Parathyroid adenoma (tissue), 2 donors: ENCODE data around the gene P4HA3.

Experiments
- H2AFZ ChIP-seq: fragments of 300-600 bp; sonication (generic); one replicate; pipeline ENCODE4 v1.7.0; 2017; ENCODE audit warnings: antibody characterized with exemption, mild to moderate bottlenecking
- H3K27ac ChIP-seq: fragments of 300-600 bp; sonication (generic); one replicate; pipeline ENCODE4 v1.7.0; 2017
- H3K27me3 ChIP-seq: fragments of 300-600 bp; sonication (generic); one replicate; pipeline ENCODE4 v1.7.0; 2017; ENCODE audit warnings: low read length; ENCODE audit not compliant: control insufficient read depth, insufficient read depth
- H3K36me3 ChIP-seq: fragments of 300-600 bp; sonication (generic); one replicate; pipeline ENCODE4 v1.7.0; 2017; ENCODE audit warnings: low read length; ENCODE audit not compliant: control insufficient read depth, insufficient read depth
- H3K4me1 ChIP-seq: fragments of 300-600 bp; sonication (generic); one replicate; pipeline ENCODE4 v1.7.0; 2017; ENCODE audit warnings: control low read depth
- H3K4me2 ChIP-seq: fragments of 300-600 bp; sonication (generic); one replicate; pipeline ENCODE4 v1.7.0; 2017; ENCODE audit warnings: low read length
- H3K4me3 ChIP-seq: fragments of 300-600 bp; sonication (generic); one replicate; pipeline ENCODE4 v1.7.0; 2017; ENCODE audit warnings: low read depth, low read length
- H3K79me2 ChIP-seq: fragments of 300-600 bp; sonication (generic); one replicate; pipeline ENCODE4 v1.7.0; 2017; ENCODE audit warnings: control low read depth
- H3K9ac ChIP-seq: fragments of 300-600 bp; sonication (generic); one replicate; pipeline ENCODE4 v1.7.0; 2017; ENCODE audit warnings: mild to moderate bottlenecking
- H3K9me3 ChIP-seq: fragments of 300-600 bp; sonication (generic); one replicate; pipeline ENCODE4 v1.7.0; 2017; ENCODE audit warnings: low read length; ENCODE audit not compliant: control insufficient read depth
- TF ChIP-seq, protein P1 (sequence below): fragments of 300-600 bp; sonication (generic); IDR thresholded peaks from one replicate; pipeline ENCODE4 v1.7.0; 2017; ENCODE audit warnings: antibody characterized with exemption, mild to moderate bottlenecking
- donor health status: primary hyperparathyroidism.

P4HA3 gene

DNA sequence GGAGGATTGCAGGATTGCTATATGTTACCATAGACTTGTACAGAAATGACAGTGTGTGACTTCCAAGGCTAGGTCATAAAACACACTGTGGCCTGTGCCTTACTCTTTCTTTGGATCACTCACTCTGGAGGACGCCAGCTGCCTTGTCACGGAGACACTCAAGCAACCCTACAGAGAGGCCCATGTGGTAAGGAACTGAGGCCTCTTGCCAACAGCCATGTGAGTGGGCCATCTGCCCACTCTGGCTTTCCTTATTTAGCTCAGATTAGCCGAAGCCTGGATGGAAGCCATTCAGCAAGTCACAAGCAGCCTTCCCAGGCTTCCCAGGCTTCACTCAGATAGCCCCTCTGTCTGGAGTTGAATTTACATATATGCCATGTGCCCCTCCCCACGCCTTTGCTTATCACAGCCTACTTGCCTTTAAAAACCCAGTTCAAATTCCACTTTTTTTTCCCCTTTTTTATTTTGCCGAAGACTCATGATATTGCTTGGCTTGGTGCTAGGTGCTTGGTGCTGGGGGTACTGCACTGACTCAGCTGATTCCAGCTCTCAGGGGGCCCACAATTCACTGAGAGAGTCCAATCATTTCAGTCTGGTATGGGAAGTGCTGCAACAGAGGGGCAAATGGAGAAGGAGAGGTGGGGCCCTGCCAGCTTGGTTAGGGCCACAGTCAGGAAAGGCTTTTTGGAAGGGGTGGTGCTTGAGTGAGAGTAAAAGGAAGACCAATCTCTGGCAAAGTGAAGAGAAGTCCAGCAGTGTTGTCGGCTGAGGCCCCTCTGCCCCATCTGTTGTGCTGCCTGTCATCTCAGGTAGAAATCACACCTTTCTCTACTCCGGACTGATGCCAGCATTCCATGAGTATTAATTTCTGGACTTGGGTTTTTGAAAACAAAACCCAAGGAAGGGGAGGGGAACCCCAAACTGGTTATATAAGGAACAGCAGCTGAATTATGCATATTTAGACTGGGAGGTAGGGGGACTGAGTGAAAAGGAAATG is 14.5 kb upstream of the P4HA3 start:
- no peak overlapping the region for H2AFZ ChIP-seq
- H3K27me3 ChIP-seq: no peaks in the 10 kb centered on the region
- H3K27ac ChIP-seq: no peak overlapping the region
- TF ChIP-seq, protein P1, sequence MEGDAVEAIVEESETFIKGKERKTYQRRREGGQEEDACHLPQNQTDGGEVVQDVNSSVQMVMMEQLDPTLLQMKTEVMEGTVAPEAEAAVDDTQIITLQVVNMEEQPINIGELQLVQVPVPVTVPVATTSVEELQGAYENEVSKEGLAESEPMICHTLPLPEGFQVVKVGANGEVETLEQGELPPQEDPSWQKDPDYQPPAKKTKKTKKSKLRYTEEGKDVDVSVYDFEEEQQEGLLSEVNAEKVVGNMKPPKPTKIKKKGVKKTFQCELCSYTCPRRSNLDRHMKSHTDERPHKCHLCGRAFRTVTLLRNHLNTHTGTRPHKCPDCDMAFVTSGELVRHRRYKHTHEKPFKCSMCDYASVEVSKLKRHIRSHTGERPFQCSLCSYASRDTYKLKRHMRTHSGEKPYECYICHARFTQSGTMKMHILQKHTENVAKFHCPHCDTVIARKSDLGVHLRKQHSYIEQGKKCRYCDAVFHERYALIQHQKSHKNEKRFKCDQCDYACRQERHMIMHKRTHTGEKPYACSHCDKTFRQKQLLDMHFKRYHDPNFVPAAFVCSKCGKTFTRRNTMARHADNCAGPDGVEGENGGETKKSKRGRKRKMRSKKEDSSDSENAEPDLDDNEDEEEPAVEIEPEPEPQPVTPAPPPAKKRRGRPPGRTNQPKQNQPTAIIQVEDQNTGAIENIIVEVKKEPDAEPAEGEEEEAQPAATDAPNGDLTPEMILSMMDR: no peak
- H3K36me3 ChIP-seq: no peaks in the 10 kb centered on the region
- H3K4me3 ChIP-seq: no peak overlapping the region
- H3K4me2 ChIP-seq: no peak overlapping the region
- H3K79me2 ChIP-seq: no peaks in the 10 kb centered on the region
- no peak overlapping the region for H3K9ac ChIP-seq
- H3K4me1 ChIP-seq: no peaks in the 10 kb centered on the region
- H3K9me3 ChIP-seq: no peaks in the 10 kb centered on the region

DNA sequence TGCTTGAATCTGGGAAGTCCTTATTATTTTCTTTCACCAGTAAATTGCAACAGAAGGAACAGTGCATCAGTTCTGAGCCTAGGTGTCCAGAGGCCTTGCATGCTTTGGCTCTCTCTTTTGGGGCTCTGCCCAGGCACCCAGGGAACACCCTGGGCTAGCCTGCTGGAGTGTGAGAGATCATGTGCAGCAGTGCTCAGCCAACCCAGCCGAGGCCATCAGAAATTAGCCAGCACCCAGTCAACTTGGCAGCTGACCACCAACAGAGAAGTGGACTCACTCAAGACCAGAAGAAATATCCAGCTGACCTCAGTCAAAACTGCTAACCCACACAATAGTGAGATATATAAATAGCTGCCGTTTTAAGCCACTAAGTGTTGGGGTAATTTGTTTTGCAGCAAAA is 11.2 kb upstream of the P4HA3 start:
- H3K4me2 ChIP-seq: no peak overlapping the region
- no peak overlapping the region for H3K9ac ChIP-seq
- no peaks in the 10 kb centered on the region for H3K4me1 ChIP-seq
- no peak overlapping the region for H2AFZ ChIP-seq
- H3K27me3 ChIP-seq: no peaks in the 10 kb centered on the region
- no peaks in the 10 kb centered on the region for H3K79me2 ChIP-seq
- no peak overlapping the region for H3K27ac ChIP-seq
- TF ChIP-seq, protein P1: no peak
- H3K36me3 ChIP-seq: no peaks in the 10 kb centered on the region
- no peaks in the 10 kb centered on the region for H3K9me3 ChIP-seq
- H3K4me3 ChIP-seq: no peak overlapping the region

DNA sequence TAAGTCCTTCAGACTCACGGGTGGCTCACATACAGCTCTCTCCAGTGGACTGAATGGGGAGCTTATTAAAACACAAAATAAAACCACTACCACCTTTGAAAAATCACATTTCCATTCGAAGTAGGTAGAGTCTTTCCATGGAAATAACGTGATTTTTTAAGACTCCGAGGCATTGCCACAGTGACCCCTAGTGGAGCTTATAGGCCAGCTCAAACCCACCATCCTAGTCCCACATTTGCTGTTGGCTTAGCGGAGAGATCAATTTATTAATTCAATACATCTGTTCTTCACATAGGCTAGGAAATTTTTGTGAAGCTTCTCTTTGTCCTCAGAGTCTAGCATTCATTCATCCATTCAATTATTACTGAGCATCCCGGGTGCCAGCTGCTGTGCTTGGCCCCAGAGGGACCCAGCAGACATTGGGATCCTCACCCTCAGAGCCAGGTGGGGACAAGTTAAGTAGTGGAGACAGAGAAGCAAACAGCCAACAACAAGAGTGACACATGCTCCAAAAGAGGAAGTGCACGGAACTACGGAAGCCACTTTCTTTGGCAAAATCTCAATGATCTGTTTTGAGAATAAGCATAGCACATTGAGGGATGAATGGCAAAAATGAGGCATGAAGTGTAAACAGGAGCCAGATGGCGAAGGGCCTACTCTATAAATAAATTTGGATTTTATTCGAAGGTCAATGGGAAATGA is 10.2 kb upstream of the P4HA3 start:
- Histone ChIP-seq H3K27ac (no peak overlapping the region), H3K36me3 (no peaks in the 10 kb centered on the region), H3K9me3 (no peaks in the 10 kb centered on the region), H3K9ac (no peak overlapping the region), H3K79me2 (no peaks in the 10 kb centered on the region), H3K4me2 (no peak overlapping the region), H3K27me3 (no peaks in the 10 kb centered on the region), H2AFZ (no peak overlapping the region), H3K4me1 (no peaks in the 10 kb centered on the region), H3K4me3 (no peak overlapping the region)
- TF ChIP-seq, protein P1: peak; percentile 50

DNA sequence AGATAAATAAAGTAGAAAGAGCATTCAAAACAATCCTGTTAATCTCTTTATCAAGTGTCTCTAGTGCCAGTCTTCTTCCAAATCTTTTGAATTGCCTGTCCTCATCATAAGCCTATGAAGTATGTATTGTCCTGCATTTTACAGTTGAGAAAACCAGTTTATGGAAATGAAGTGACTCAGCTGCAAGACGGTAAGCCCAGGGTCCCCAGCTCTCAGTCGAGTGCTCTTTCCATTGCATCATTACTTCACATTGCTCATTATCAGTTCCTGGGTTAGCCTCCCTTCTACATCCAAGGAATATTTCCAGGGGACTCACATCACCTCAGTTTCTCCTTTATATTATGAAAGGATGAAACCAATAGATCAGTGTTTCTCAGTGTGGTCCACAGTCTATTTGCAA is 9.1 kb upstream of the P4HA3 start:
- H3K4me1 ChIP-seq: no peaks in the 10 kb centered on the region
- no peak overlapping the region for H3K4me3 ChIP-seq
- TF ChIP-seq, protein P1: no peak
- H3K9me3 ChIP-seq: no peaks in the 10 kb centered on the region
- no peak overlapping the region for H3K9ac ChIP-seq
- no peaks in the 10 kb centered on the region for H3K36me3 ChIP-seq
- H3K4me2 ChIP-seq: no peak overlapping the region
- no peak overlapping the region for H2AFZ ChIP-seq
- no peaks in the 10 kb centered on the region for H3K27me3 ChIP-seq
- no peak overlapping the region for H3K27ac ChIP-seq
- H3K79me2 ChIP-seq: no peaks in the 10 kb centered on the region
